ENCODE data around the gene UBA5. TPM values are rescaled to one million over a fixed set of nuclear protein-coding genes. Genes with fewer than 3 reads are reported as not detected.

Gene UBA5
- 20.2 and 42.9 TPM in 2 replicates for total RNA-seq

GRCh38 chr3:132660052-132660810 lies at the start of gene UBA5:
UBA5 (plus strand) TSS chr3:132660329; CDS start chr3:132660538, 209 bp downstream.

GRCh38 chr3:132659365-132660051 lies 621 bp upstream of the UBA5 start, which contains the start of gene ACAD11:
ACAD11 (minus strand) TSS chr3:132659809; CDS start chr3:132659751, 58 bp downstream.

GRCh38 chr3:132722165-132723023 lies 62.3 kb downstream of the UBA5 start, which contains the start of gene NPHP3:
NPHP3 (minus strand) TSS chr3:132722409; CDS start chr3:132722355, 54 bp downstream.

Other genes starting within 250 kb of the UBA5 start
- 33.4 and 43.1 TPM in 2 replicates for gene DNAJC13, start 242.8 kb upstream of the UBA5 start, total RNA-seq
- 0.35 and 0.58 TPM in 2 replicates for gene ACKR4, start 63.1 kb upstream of the UBA5 start, total RNA-seq
- 16.4 and 30.8 TPM in 2 replicates for gene ACAD11, start 520 bp upstream of the UBA5 start, total RNA-seq
- gene NPHP3, start 62.1 kb downstream of the UBA5 start, total RNA-seq, result 16.4 and 22.2 TPM in 2 replicates